ENCODE data around the gene HYAL4.
"Not testable (repeated sequence)": the region's sequence is repeated elsewhere in the genome, so short reads cannot be mapped to it uniquely, and the experiment has no call there.

HYAL4 gene

GRCh38 chr7:123844142-123844541 lies 827 bp upstream of the HYAL4 start:
- not testable (repeated sequence) for H3K27ac ChIP-seq (ENCODE audit: low read depth in 2 of 2, low read length in 2 of 2); H3K27me3 ChIP-seq (ENCODE audit: control insufficient read depth in 2 of 2, insufficient read depth in 2 of 2, low read length in 2 of 2); H3K9me3 ChIP-seq (ENCODE audit: control insufficient read depth in 2 of 2, low read length in 2 of 2); H3K36me3 ChIP-seq (ENCODE audit: control insufficient read depth in 2 of 2, insufficient read depth in 2 of 2, low read length in 2 of 2); H3K9ac ChIP-seq (ENCODE audit: low read depth in 1 of 2, low read length in 2 of 2); H3K4me1 ChIP-seq (ENCODE audit: control insufficient read depth in 2 of 2, insufficient read depth in 2 of 2, low read length in 2 of 2); H3K4me3 ChIP-seq (ENCODE audit: low read length in 2 of 2)

GRCh38 chr7:123845823-123846216 lies 851 bp downstream of the HYAL4 start:
- Histone ChIP-seq H3K4me3 (ENCODE audit: low read length in 2 of 2) (no peak overlapping the region), H3K27ac (ENCODE audit: low read depth in 2 of 2, low read length in 2 of 2) (no peak overlapping the region), H3K9me3 (ENCODE audit: control insufficient read depth in 2 of 2, low read length in 2 of 2) (no peaks in the 10 kb centered on the region), H3K9ac (ENCODE audit: low read depth in 1 of 2, low read length in 2 of 2) (no peak overlapping the region), H3K27me3 (ENCODE audit: control insufficient read depth in 2 of 2, insufficient read depth in 2 of 2, low read length in 2 of 2) (no peaks in the 10 kb centered on the region), H3K4me1 (ENCODE audit: control insufficient read depth in 2 of 2, insufficient read depth in 2 of 2, low read length in 2 of 2) (peaks cover 0 to 5% of the 10 kb centered on the region in 2 donors), H3K36me3 (ENCODE audit: control insufficient read depth in 2 of 2, insufficient read depth in 2 of 2, low read length in 2 of 2) (no peaks in the 10 kb centered on the region)

GRCh38 chr7:123846217-123846891 lies 1.4 kb downstream of the HYAL4 start:
- Histone ChIP-seq H3K9me3 (ENCODE audit: control insufficient read depth in 2 of 2, low read length in 2 of 2) (no peaks in the 10 kb centered on the region), H3K27ac (ENCODE audit: low read depth in 2 of 2, low read length in 2 of 2) (no peak overlapping the region), H3K4me3 (ENCODE audit: low read length in 2 of 2) (no peak overlapping the region), H3K4me1 (ENCODE audit: control insufficient read depth in 2 of 2, insufficient read depth in 2 of 2, low read length in 2 of 2) (peaks cover 0 to 5% of the 10 kb centered on the region in 2 donors), H3K27me3 (ENCODE audit: control insufficient read depth in 2 of 2, insufficient read depth in 2 of 2, low read length in 2 of 2) (no peaks in the 10 kb centered on the region), H3K36me3 (ENCODE audit: control insufficient read depth in 2 of 2, insufficient read depth in 2 of 2, low read length in 2 of 2) (no peaks in the 10 kb centered on the region), H3K9ac (ENCODE audit: low read depth in 1 of 2, low read length in 2 of 2) (no peak overlapping the region)

GRCh38 chr7:123847868-123848267 lies 2.9 kb downstream of the HYAL4 start:
- no peak overlapping the region for H3K4me3 ChIP-seq (ENCODE audit: low read length in 2 of 2)
- peaks cover 0 to 5% of the 10 kb centered on the region in 2 donors for H3K4me1 ChIP-seq (ENCODE audit: control insufficient read depth in 2 of 2, insufficient read depth in 2 of 2, low read length in 2 of 2)
- H3K9ac ChIP-seq (ENCODE audit: low read depth in 1 of 2, low read length in 2 of 2) = no peak overlapping the region
- H3K27me3 ChIP-seq (ENCODE audit: control insufficient read depth in 2 of 2, insufficient read depth in 2 of 2, low read length in 2 of 2) = no peaks in the 10 kb centered on the region
- H3K27ac ChIP-seq (ENCODE audit: low read depth in 2 of 2, low read length in 2 of 2) = no peak overlapping the region
- no peaks in the 10 kb centered on the region for H3K36me3 ChIP-seq (ENCODE audit: control insufficient read depth in 2 of 2, insufficient read depth in 2 of 2, low read length in 2 of 2)
- H3K9me3 ChIP-seq (ENCODE audit: control insufficient read depth in 2 of 2, low read length in 2 of 2) = no peaks in the 10 kb centered on the region

- Histone ChIP-seq H3K9me3 (ENCODE audit: control insufficient read depth in 2 of 2, low read length in 2 of 2) (no peaks in the 10 kb centered on the region), H3K4me1 (ENCODE audit: control insufficient read depth in 2 of 2, insufficient read depth in 2 of 2, low read length in 2 of 2) (peaks cover 0 to 5% of the 10 kb centered on the region in 2 donors), H3K4me3 (ENCODE audit: low read length in 2 of 2) (no peak overlapping the region), H3K27me3 (ENCODE audit: control insufficient read depth in 2 of 2, insufficient read depth in 2 of 2, low read length in 2 of 2) (no peaks in the 10 kb centered on the region), H3K36me3 (ENCODE audit: control insufficient read depth in 2 of 2, insufficient read depth in 2 of 2, low read length in 2 of 2) (no peaks in the 10 kb centered on the region), H3K27ac (ENCODE audit: low read depth in 2 of 2, low read length in 2 of 2) (no peak overlapping the region), H3K9ac (ENCODE audit: low read depth in 1 of 2, low read length in 2 of 2) (no peak overlapping the region)
Observed at GRCh38 chr7:123849855-123850254, 4.9 kb downstream of the HYAL4 start.

- not testable (repeated sequence) for H3K36me3 ChIP-seq (ENCODE audit: control insufficient read depth in 2 of 2, insufficient read depth in 2 of 2, low read length in 2 of 2); H3K4me1 ChIP-seq (ENCODE audit: control insufficient read depth in 2 of 2, insufficient read depth in 2 of 2, low read length in 2 of 2); H3K27me3 ChIP-seq (ENCODE audit: control insufficient read depth in 2 of 2, insufficient read depth in 2 of 2, low read length in 2 of 2); H3K9me3 ChIP-seq (ENCODE audit: control insufficient read depth in 2 of 2, low read length in 2 of 2); H3K27ac ChIP-seq (ENCODE audit: low read depth in 2 of 2, low read length in 2 of 2); H3K4me3 ChIP-seq (ENCODE audit: low read length in 2 of 2); H3K9ac ChIP-seq (ENCODE audit: low read depth in 1 of 2, low read length in 2 of 2)
Observed at GRCh38 chr7:123851404-123851803, 6.4 kb downstream of the HYAL4 start.

- H3K27ac ChIP-seq (ENCODE audit: low read depth in 2 of 2, low read length in 2 of 2); H3K4me3 ChIP-seq (ENCODE audit: low read length in 2 of 2); H3K36me3 ChIP-seq (ENCODE audit: control insufficient read depth in 2 of 2, insufficient read depth in 2 of 2, low read length in 2 of 2); H3K9me3 ChIP-seq (ENCODE audit: control insufficient read depth in 2 of 2, low read length in 2 of 2); H3K9ac ChIP-seq (ENCODE audit: low read depth in 1 of 2, low read length in 2 of 2); H3K27me3 ChIP-seq (ENCODE audit: control insufficient read depth in 2 of 2, insufficient read depth in 2 of 2, low read length in 2 of 2); H3K4me1 ChIP-seq (ENCODE audit: control insufficient read depth in 2 of 2, insufficient read depth in 2 of 2, low read length in 2 of 2): not testable (repeated sequence)
Observed at GRCh38 chr7:123854291-123854690, 9.3 kb downstream of the HYAL4 start.

- H3K4me3 ChIP-seq (ENCODE audit: low read length in 2 of 2); H3K9me3 ChIP-seq (ENCODE audit: control insufficient read depth in 2 of 2, low read length in 2 of 2); H3K9ac ChIP-seq (ENCODE audit: low read depth in 1 of 2, low read length in 2 of 2): not testable (repeated sequence)
Observed at GRCh38 chr7:123856428-123856827, 11.5 kb downstream of the HYAL4 start.

GRCh38 chr7:123860848-123861247 lies 15.9 kb downstream of the HYAL4 start:
- no peak overlapping the region for H3K27ac ChIP-seq (ENCODE audit: low read depth in 2 of 2, low read length in 2 of 2)
- no peaks in the 10 kb centered on the region for H3K9me3 ChIP-seq (ENCODE audit: control insufficient read depth in 2 of 2, low read length in 2 of 2)
- H3K9ac ChIP-seq (ENCODE audit: low read depth in 1 of 2, low read length in 2 of 2) = no peak overlapping the region
- no peak overlapping the region for H3K4me3 ChIP-seq (ENCODE audit: low read length in 2 of 2)
- H3K4me1 ChIP-seq (ENCODE audit: control insufficient read depth in 2 of 2, insufficient read depth in 2 of 2, low read length in 2 of 2) = peaks cover 13 to 17% of the 10 kb centered on the region in 2 donors
- H3K27me3 ChIP-seq (ENCODE audit: control insufficient read depth in 2 of 2, insufficient read depth in 2 of 2, low read length in 2 of 2) = no peaks in the 10 kb centered on the region
- no peaks in the 10 kb centered on the region for H3K36me3 ChIP-seq (ENCODE audit: control insufficient read depth in 2 of 2, insufficient read depth in 2 of 2, low read length in 2 of 2)

More at GRCh38 chr7:123856428-123856827, 11.5 kb downstream of the HYAL4 start:
- H3K27ac ChIP-seq (ENCODE audit: low read depth in 2 of 2, low read length in 2 of 2); H3K36me3 ChIP-seq (ENCODE audit: control insufficient read depth in 2 of 2, insufficient read depth in 2 of 2, low read length in 2 of 2); H3K4me1 ChIP-seq (ENCODE audit: control insufficient read depth in 2 of 2, insufficient read depth in 2 of 2, low read length in 2 of 2); H3K27me3 ChIP-seq (ENCODE audit: control insufficient read depth in 2 of 2, insufficient read depth in 2 of 2, low read length in 2 of 2): not testable (repeated sequence)

GRCh38 chr7:123862775-123863174 lies 17.8 kb downstream of the HYAL4 start:
- Histone ChIP-seq H3K27me3 (ENCODE audit: control insufficient read depth in 2 of 2, insufficient read depth in 2 of 2, low read length in 2 of 2) (no peaks in the 10 kb centered on the region), H3K27ac (ENCODE audit: low read depth in 2 of 2, low read length in 2 of 2) (peak overlapping the region in 1 of 2 donors; percentile 86), H3K4me1 (ENCODE audit: control insufficient read depth in 2 of 2, insufficient read depth in 2 of 2, low read length in 2 of 2) (peaks cover 13 to 17% of the 10 kb centered on the region in 2 donors), H3K9ac (ENCODE audit: low read depth in 1 of 2, low read length in 2 of 2) (no peak overlapping the region), H3K4me3 (ENCODE audit: low read length in 2 of 2) (no peak overlapping the region), H3K36me3 (ENCODE audit: control insufficient read depth in 2 of 2, insufficient read depth in 2 of 2, low read length in 2 of 2) (no peaks in the 10 kb centered on the region), H3K9me3 (ENCODE audit: control insufficient read depth in 2 of 2, low read length in 2 of 2) (no peaks in the 10 kb centered on the region)

All from mucosa of rectum (tissue), 2 donors.